GM12891 (cell line): ENCODE data around the gene FOXE3.

Experiments
- PAX5 ChIP-seq: IDR thresholded peaks from 2 replicates; pipeline ENCODE4 v1.6.1; 2011; ENCODE audit warnings: low read length, moderate library complexity, mild to moderate bottlenecking; ENCODE audit not compliant: insufficient read depth, severe bottlenecking
- POLR2A ChIP-seq: IDR thresholded peaks from 2 replicates; pipeline ENCODE4 v1.6.1; 2011; ENCODE audit warnings: low read depth, low read length, control low read depth
- POLR2AphosphoS5 ChIP-seq: IDR thresholded peaks from 2 replicates; pipeline ENCODE4 v1.6.1; 2011; ENCODE audit warnings: low read depth, low read length, control low read depth
- POU2F2 ChIP-seq: IDR thresholded peaks from 2 replicates; pipeline ENCODE4 v1.6.1; 2011; ENCODE audit warnings: low read depth, mild to moderate bottlenecking, control low read depth, low read length, moderate library complexity
- SPI1 ChIP-seq: IDR thresholded peaks from 2 replicates; pipeline ENCODE4 v1.6.1; 2011; ENCODE audit warnings: low read depth, low read length, control low read depth
- TAF1 ChIP-seq: IDR thresholded peaks from 2 replicates; pipeline ENCODE4 v1.6.1; 2011; ENCODE audit warnings: low read depth, low read length, control low read depth

GRCh38 chr1:47437447-47438164, 21.5 kb downstream of the FOXE3 start, which contains the start of gene FOXD2:
- no peak for TF ChIP-seq POLR2A
- no peak for TF ChIP-seq TAF1
- no peak for TF ChIP-seq PAX5
- no peak for TF ChIP-seq POLR2AphosphoS5
- no peak for TF ChIP-seq SPI1
- no peak for TF ChIP-seq POU2F2
